C1 segment of cervical spinal cord (tissue), 14 donors: ENCODE results near the gene ZNF850.
"Not testable (repeated sequence)": the region's sequence is repeated elsewhere in the genome, so short reads cannot be mapped to it uniquely, and the experiment has no call there.

Experiments used
- DNase-seq, 14 donors: peaks; one replicate each; lab custom pipeline; 2025; lab: John Stamatoyannopoulos, UW

Gene ZNF850

DNA sequence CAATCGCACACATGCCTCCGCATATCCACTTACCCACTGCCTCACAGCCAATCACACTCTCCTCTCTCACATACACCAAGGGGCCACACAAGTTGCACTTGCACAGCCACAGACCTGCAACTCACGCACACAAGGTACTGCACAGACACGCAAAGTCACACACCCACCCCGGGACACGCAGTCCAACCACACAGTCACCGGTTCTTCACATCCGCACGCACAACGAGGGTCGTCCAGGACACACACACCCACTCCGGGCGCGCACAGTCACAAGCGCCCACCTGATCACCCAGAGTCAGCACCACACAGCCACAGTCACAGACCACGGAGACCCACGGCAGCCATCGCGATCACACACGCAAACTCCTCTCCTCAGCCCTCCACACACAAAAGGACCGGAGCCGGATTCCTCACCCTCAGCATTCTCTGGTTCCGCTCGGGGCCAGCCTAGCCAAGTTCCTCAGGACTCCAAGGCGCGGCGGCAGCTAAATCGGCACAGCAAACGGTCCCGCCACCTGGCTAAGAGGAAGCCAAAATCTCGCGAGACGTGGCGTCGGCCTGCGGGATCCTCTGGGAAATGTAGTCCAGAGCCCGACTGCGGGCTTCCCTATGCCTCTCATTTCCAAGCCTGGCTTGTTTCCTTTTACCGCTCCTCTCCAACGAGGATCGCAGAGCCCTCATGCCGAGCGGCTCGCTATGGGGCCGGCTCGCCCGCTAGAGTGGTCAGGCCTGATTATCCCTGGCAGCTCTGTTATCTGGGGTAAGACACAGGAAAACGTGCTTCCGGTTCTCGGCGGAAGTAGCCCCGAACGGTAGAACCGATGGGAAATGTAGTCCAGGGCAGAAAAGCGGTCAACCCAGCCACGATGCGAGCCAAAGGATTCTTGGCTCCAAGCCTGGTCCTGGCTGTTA, at the start of gene ZNF850:
TSS of gene ZNF850 (minus strand) at position 497 of the 912 bp plus-strand sequence. CDS start 10,201 bp downstream, outside the sequence.
- peak; percentile 81 to 99 (median 97) for DNase-seq

DNA sequence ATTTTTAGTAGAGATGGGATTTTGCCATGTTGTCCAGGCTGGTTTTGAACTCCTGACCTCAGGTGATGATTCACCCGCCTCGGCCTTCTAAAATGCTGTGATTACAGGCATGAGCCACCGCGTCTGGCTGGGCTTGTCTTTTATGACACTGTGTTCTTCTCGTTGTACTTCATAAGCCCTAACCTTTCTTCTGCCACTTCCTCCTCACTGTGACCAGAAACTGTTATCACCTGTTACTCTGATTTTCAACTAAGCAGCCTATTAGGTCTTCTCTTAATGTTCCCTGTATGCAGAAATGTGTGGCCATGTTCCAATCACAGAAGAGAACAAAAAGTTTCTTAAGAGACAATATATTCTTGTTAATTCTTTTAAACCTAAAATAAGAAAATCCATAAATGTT, 49.2 kb upstream of the ZNF850 start:
- no peak for DNase-seq

GRCh38 chr19:36819130-36819630, 46.6 kb upstream of the ZNF850 start:
- no peak for DNase-seq

- no peak for DNase-seq
Observed at GRCh38 chr19:36807029-36807428, 34.4 kb upstream of the ZNF850 start.

DNA sequence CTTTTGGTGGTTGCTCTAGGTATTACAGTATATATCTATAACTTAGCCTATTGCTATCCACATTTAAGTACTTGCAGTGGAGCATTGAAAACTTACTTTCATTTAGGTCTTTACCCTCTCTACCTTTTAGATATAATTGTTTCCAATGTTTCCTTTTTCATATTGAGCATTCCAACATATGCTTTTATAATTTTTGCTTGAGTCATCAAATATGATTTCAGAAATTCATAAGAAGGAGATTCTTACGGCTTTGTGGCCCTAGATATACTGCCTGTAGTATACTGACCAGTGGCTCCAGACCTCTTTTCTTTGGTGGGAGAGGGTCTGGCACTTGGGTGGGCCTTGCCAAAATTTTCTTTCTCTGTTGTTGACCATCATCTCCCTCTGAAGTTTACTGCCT, 32.8 kb upstream of the ZNF850 start:
- DNase-seq, result no peak

DNA sequence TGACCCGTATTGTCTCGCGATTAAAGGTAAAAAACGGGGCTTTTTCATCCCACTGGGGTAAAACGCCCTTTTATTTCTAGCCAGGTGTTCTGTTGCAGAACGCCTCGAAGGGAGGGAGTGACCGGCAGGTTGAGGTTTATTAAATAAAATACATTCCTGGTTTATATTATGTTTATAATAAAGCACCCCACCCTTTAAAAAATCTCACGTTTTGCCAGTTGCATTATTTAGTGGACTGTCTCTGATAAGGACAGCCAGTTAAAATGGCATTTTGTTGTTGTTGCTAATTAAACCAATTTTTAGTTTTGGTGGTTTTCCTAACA, 25.1 kb upstream of the ZNF850 start:
- DNase-seq, result no peak

DNA sequence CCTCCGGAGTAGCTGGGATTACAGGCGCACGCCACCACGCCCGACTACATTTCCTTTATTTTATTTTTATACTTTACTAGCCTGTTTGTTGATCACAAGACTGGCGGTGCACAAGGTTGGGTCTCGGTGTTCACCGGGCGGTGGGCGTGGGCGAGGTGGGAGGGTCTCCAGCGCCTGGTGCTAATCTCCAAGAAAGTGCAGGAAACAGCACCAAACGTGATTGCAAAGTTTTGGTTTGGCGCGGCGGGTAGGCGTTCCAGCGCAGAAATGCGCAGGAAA, 24.0 kb upstream of the ZNF850 start:
- DNase-seq, result no peak

GRCh38 chr19:36791420-36792141, 19.0 kb upstream of the ZNF850 start:
- peak in 2 of 14 donors; percentile 20 to 28 for DNase-seq

DNA sequence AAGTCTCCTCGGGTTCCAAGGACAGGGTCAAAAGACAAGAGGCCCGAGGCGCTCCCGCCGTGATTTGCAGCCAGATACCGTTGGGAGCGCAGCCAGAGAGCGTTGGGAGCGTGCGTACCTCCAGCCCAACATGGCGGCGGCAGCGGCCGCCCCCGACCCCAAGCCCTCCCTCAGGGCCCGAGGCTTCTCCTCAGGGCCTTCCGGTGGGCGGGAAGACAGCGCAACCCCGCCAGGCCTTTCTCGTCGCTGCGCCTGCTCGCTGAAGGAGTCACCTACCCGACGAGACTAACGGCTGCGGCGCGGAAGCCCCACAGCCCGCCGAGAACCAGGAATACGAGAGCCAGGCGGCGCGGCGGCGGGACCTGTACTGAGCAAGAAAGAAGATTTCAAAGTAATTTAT, 3.2 kb upstream of the ZNF850 start:
- peak in 7 of 14 donors; percentile 1 to 49 (median 14) for DNase-seq

- DNase-seq, result no peak
Observed at GRCh38 chr19:36773223-36773579, 594 bp upstream of the ZNF850 start.

- peak in 4 of 14 donors; percentile 1 to 34 (median 20) for DNase-seq
Observed at GRCh38 chr19:36771261-36772231, 1.1 kb downstream of the ZNF850 start.

DNA sequence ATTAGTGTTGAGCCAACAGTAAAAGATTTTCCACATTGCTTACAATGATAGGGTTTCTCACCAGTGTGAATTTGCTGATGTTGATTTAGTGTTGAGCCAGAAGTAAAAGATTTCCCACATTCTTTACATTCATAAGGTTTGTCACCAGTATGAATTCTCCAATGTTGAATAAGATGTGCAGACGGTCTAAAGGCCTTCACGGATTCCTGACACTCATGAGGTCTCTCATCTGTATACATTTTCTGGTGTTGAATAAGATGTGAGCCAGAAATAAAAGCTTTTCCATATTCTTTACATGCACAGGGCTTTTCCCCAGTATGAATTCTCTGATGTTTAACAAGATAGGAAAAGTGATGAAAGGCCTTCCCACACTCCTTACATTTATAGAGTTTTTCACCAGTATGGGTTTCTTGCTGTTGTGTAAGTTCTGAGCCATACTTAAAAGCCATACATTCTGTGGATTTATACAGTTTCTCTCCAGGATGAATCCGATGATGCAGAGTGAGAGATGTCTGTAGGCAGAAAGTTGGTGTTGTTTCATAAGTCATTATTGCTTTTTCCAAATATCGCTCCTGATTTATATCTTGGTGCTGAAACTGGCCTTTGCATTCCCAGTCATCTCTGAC, 22.4 kb downstream of the ZNF850 start:
- DNase-seq, result no peak

GRCh38 chr19:36749613-36750012, 23.0 kb downstream of the ZNF850 start:
- not testable (repeated sequence) for DNase-seq

- DNase-seq, result no peak
Observed at GRCh38 chr19:36748431-36749275, 24.0 kb downstream of the ZNF850 start.

DNA sequence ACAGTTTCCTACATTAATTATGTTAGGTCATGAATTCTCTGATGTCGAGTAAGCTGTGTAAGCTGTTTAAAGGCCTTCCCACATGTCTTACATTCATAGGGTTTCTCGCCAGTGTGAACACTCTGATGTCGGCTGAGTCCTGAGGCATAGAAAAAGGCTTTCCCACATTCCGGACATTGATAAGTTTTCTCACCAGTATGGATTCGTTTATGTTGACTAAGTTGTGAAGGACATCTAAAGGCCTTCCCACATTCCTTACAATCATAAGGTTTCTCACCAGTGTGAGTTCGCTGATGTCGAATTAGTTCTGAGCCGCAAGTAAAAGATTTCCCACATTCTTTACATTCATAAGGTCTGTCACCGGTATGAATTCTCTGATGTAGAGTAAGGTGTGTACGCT, 24.9 kb downstream of the ZNF850 start:
- no peak for DNase-seq

- no peak for DNase-seq
Observed at GRCh38 chr19:36745870-36746269, 26.7 kb downstream of the ZNF850 start.

DNA sequence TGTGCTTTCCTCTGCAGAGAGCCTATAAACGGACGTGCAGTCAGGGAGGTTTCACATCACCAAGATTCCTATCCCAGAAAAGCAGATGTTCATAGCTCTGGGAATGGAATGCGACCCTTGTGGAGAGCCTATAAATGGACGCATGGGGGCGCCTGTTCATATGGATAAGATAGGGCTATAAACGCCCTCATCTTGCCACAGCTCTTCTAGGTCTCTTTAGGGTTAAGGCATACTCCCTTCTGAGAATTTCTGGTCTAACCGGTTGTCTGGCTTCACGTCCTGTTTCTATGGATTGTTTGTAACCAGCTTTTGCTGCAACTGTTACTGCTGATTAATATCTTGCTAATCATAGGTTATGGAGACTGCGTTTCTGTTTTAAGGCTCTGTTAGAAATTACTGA, 36.4 kb downstream of the ZNF850 start:
- DNase-seq, result not testable (repeated sequence)

- no peak for DNase-seq
Observed at GRCh38 chr19:36719687-36720556, 52.7 kb downstream of the ZNF850 start.

GRCh38 chr19:36709423-36709822, 63.2 kb downstream of the ZNF850 start:
- DNase-seq, result no peak
